Panc1 (cell line): ENCODE measurements around the gene PRRX2. TPM values are rescaled to one million over a fixed set of nuclear protein-coding genes. Genes with fewer than 3 reads are reported as not detected.

ENCODE experiments used
- ATAC-seq: fragments of 200-7000 bp; cut with Tn5 transposase; 2 replicates; pipeline ENCODE4 v1.9.1; 2020; ENCODE audit warnings: mild to moderate bottlenecking, moderate library complexity
- BruUV-seq: library from RNA; stranded (reverse); fragments of 400-500 nt; replicated peaks from 2 replicates; lab custom pipeline; 2021; lab: Mats Ljungman, UMichigan
- CTCF ChIA-PET: fragments of 300-600 bp; sonication (Branson Sonifier 250); formaldehyde crosslinking; loops from one replicate; lab custom pipeline; 2022; ENCODE audit warnings: antibody characterized with exemption; lab: Charles Lee
- POLR2A ChIA-PET: fragments of 300-600 bp; sonication (Branson Sonifier 250); formaldehyde crosslinking; loops from one replicate; lab custom pipeline; 2022; ENCODE audit warnings: antibody characterized with exemption; lab: Charles Lee
- DNase-seq: peaks from one replicate; pipeline ENCODE4 v3.0.0-alpha.2; 2010; ENCODE audit warnings: low read depth, low spot score
- H3K27ac ChIP-seq: 2 replicates; pipeline ENCODE4 v1.5.1; 2011; ENCODE audit warnings: mild to moderate bottlenecking, low read length, inconsistent platforms
- H3K27me3 ChIP-seq: fragments of 200-500 bp; sonication (Bioruptor generic); 2 replicates; pipeline ENCODE4 v1.6.0; 2014; ENCODE audit warnings: low read length, inconsistent platforms; ENCODE audit not compliant: control insufficient read depth, insufficient read depth
- H3K36me3 ChIP-seq: fragments of 200-500 bp; sonication (Bioruptor generic); 2 replicates; pipeline ENCODE4 v1.5.1; 2014; ENCODE audit warnings: inconsistent platforms, mild to moderate bottlenecking, low read length, moderate library complexity; ENCODE audit not compliant: control insufficient read depth, insufficient read depth
- H3K4me1 ChIP-seq: 2 replicates; pipeline ENCODE4 v1.5.1; 2011; ENCODE audit warnings: inconsistent platforms, mild to moderate bottlenecking, low read length, moderate library complexity; ENCODE audit not compliant: control insufficient read depth, insufficient read depth
- H3K4me3 ChIP-seq, 2 experiments: 2 replicates each; pipeline ENCODE4 v1.5.1; 2011 to 2012; ENCODE audit warnings: low read depth in 2 of 2, low read length in 2 of 2, mild to moderate bottlenecking in 2 of 2, inconsistent platforms in 1 of 2, moderate library complexity in 1 of 2
- H3K9me3 ChIP-seq: fragments of 200-500 bp; sonication (Bioruptor generic); 2 replicates; pipeline ENCODE4 v1.5.1; 2014; ENCODE audit warnings: low read depth, mild to moderate bottlenecking, inconsistent platforms, low read length, moderate library complexity; ENCODE audit not compliant: control insufficient read depth, insufficient read depth
- POLR2AphosphoS5 ChIP-seq: IDR thresholded peaks from 2 replicates; pipeline ENCODE4 v1.6.1; 2012; ENCODE audit warnings: mild to moderate bottlenecking, low read depth, low read length, moderate library complexity
- SIN3A ChIP-seq: IDR thresholded peaks from 2 replicates; pipeline ENCODE4 v1.6.1; 2012; ENCODE audit warnings: low read depth, mild to moderate bottlenecking, low read length, moderate library complexity, borderline replicate concordance; ENCODE audit not compliant: insufficient read depth
- TCF7L2 ChIP-seq: IDR thresholded peaks from 2 replicates; pipeline ENCODE4 v1.6.1; 2011; ENCODE audit warnings: mild to moderate bottlenecking, low read depth, low read length, inconsistent platforms
- in situ Hi-C: cut with HindIII; loops from 2 replicates; pipeline ENCODE4 v1.10.0; 2016; ENCODE audit warnings: low sequenced_read_pairs, low pct_unique_long_range_greater_than_20kb
- intact Hi-C: fragments of 100-400 bp; cut with micrococcal nuclease; formaldehyde crosslinking; loops from one replicate; pipeline ENCODE4 v1.10.0; 2022; ENCODE audit not compliant: unreplicated experiment
- total RNA-seq: library from RNA; stranded (reverse); gene quantifications from one replicate; pipeline ENCODE4 v1.2.1, GENCODE V29; 2021; ENCODE audit not compliant: unreplicated experiment
- TF ChIP-seq, protein P1 (sequence below), 2 experiments: IDR thresholded peaks; 2 replicates each; pipeline ENCODE4 v1.6.1; 2011 to 2012; ENCODE audit warnings: low read depth in 2 of 2, control low read depth in 1 of 2, low read length in 1 of 2, mild to moderate bottlenecking in 1 of 2, moderate library complexity in 1 of 2; ENCODE audit not compliant: insufficient read depth in 1 of 2
- TF ChIP-seq, protein P2 (sequence below): fragments of 450-650 bp; IDR thresholded peaks from 2 replicates; pipeline ENCODE4 v1.5.1; 2017; ENCODE audit warnings: mild to moderate bottlenecking

PRRX2 gene
- total RNA-seq, 1 experiment from 2014 or later, result 6.3 TPM

DNA sequence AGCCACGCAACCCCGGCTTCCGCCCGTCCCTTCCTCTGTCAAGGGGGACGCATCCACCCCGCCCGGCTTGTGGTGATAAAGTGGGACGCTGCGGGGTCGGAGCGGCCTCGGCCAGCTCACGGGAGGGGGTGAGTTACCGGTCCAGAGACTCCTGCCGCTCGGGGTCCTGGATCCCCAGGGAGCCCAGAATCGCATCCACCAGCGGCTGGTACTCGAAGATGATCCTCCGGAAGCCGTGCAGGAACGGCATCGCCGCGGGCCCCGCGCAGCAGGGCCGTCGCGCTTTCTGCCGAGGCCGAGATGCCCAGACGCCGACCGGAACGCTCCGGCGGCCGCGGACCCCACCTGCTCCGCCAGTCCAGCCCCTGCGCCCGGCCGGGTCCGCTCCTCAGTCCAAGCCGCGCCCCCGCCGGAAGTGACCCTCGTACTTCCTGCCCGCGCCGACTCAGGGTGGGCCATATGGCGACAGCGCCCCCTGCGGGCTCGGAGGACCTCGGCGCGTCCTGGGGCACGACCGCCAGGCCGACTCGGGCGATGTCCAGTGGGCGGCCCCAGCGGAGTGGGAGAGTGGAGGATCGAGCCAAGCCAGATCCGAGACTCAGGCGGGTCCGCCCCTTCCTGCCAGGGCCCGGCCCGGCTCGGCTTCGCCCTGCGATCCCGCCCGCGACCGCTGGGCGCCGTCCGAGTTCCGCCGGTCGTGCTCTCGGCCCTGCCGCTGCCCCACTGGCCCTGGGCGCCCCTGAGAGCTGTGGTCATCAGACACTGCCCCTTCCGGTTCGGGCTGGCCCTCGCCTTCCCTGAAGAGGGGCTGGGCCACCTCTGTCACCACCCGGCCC, 23.5 kb upstream of the PRRX2 start, which contains the start of gene ASB6:
Gene ASB6, minus strand, starts transcription at position 402 of the 836 bp plus-strand sequence. Its CDS starts 152 bp downstream, at position 250.
- ChIA-PET POLR2A (no interaction called here), CTCF (interaction anchor here (0.6 to 1.5 kb wide), 2 partner anchors 96 to 152 kb away, joined by 4 to 5 read pairs; no protein-coding TSS in a partner anchor)
- in situ Hi-C loops, result no loop called here
- H3K27ac ChIP-seq, result peak within 1 kb of the TSS; percentile 70
- no peaks in the 10 kb centered on the region for H3K27me3 ChIP-seq
- H3K36me3 ChIP-seq, result no peaks in the 10 kb centered on the region; the same call in 1 of the 2 replicates
- ATAC-seq (peak; percentile 94), DNase-seq (peak; percentile 58)
- peak within 1 kb of the TSS; percentile 80 to 84 for H3K4me3 ChIP-seq
- intact Hi-C loops, result loop anchor here (5.0 kb wide), 2 partner anchors 75 to 140 kb away; no protein-coding TSS in a partner anchor
- TF ChIP-seq TCF7L2 (no peak), POLR2AphosphoS5 (peak; percentile 49; the same call in 1 of the 2 replicates), SIN3A (peak; percentile 75)
- TF ChIP-seq, protein P1, sequence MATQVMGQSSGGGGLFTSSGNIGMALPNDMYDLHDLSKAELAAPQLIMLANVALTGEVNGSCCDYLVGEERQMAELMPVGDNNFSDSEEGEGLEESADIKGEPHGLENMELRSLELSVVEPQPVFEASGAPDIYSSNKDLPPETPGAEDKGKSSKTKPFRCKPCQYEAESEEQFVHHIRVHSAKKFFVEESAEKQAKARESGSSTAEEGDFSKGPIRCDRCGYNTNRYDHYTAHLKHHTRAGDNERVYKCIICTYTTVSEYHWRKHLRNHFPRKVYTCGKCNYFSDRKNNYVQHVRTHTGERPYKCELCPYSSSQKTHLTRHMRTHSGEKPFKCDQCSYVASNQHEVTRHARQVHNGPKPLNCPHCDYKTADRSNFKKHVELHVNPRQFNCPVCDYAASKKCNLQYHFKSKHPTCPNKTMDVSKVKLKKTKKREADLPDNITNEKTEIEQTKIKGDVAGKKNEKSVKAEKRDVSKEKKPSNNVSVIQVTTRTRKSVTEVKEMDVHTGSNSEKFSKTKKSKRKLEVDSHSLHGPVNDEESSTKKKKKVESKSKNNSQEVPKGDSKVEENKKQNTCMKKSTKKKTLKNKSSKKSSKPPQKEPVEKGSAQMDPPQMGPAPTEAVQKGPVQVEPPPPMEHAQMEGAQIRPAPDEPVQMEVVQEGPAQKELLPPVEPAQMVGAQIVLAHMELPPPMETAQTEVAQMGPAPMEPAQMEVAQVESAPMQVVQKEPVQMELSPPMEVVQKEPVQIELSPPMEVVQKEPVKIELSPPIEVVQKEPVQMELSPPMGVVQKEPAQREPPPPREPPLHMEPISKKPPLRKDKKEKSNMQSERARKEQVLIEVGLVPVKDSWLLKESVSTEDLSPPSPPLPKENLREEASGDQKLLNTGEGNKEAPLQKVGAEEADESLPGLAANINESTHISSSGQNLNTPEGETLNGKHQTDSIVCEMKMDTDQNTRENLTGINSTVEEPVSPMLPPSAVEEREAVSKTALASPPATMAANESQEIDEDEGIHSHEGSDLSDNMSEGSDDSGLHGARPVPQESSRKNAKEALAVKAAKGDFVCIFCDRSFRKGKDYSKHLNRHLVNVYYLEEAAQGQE (IDR thresholded peaks at IDR 0.05; ENCODE audit: insufficient read depth in 1 of 2, low read depth in 2 of 2, low read length in 1 of 2), result no peak; a peak in 1 of 4 replicates
- TF ChIP-seq, protein P2, sequence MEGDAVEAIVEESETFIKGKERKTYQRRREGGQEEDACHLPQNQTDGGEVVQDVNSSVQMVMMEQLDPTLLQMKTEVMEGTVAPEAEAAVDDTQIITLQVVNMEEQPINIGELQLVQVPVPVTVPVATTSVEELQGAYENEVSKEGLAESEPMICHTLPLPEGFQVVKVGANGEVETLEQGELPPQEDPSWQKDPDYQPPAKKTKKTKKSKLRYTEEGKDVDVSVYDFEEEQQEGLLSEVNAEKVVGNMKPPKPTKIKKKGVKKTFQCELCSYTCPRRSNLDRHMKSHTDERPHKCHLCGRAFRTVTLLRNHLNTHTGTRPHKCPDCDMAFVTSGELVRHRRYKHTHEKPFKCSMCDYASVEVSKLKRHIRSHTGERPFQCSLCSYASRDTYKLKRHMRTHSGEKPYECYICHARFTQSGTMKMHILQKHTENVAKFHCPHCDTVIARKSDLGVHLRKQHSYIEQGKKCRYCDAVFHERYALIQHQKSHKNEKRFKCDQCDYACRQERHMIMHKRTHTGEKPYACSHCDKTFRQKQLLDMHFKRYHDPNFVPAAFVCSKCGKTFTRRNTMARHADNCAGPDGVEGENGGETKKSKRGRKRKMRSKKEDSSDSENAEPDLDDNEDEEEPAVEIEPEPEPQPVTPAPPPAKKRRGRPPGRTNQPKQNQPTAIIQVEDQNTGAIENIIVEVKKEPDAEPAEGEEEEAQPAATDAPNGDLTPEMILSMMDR, result peak; percentile 98
- BruUV-seq, result no TSS peak
- H3K9me3 ChIP-seq, result no peaks in the 10 kb centered on the region
- no peaks in the 10 kb centered on the region for H3K4me1 ChIP-seq

DNA sequence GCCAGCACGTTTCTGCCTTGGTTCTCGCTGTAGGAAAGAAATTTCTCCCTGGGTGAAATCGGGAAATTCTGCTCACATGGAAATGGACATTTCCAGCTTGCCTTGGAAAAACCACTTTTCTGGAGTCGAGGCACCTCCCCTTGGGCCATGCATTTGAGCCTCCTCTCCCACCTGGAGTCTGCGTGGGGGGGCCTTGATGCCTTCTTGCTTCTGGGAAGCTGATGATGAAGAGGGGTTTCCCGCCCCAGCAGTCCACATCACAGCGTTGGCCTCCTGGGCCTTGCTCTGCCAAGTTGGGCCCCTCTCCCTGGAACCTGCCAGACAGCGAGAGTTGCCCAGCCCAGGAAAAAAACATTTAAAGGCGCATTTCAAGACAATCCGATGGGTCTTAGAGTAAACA, 21.7 kb upstream of the PRRX2 start:
- no peak for TF ChIP-seq POLR2AphosphoS5
- TF ChIP-seq, protein P2, result no peak
- TF ChIP-seq, protein P1 (IDR thresholded peaks at IDR 0.05; ENCODE audit: insufficient read depth in 1 of 2, low read depth in 2 of 2, low read length in 1 of 2), result no peak
- TF ChIP-seq TCF7L2, result no peak
- no peak for TF ChIP-seq SIN3A
- no peaks in the 10 kb centered on the region for H3K9me3 ChIP-seq
- intact Hi-C loops (loop anchor here (5.0 kb wide), 2 partner anchors 74 to 139 kb away; no protein-coding TSS in a partner anchor), in situ Hi-C loops (no loop called here)
- DNase-seq, result no peak
- POLR2A ChIA-PET, result no interaction called here
- CTCF ChIA-PET, result interaction anchor here (0.7 to 1.5 kb wide), 3 partner anchors 13 to 147 kb away, joined by 3 to 8 read pairs (median 4); no protein-coding TSS in a partner anchor
- ATAC-seq, result no peak
- H3K4me3 ChIP-seq, result no peak overlapping the region
- no peaks in the 10 kb centered on the region for H3K4me1 ChIP-seq
- no TSS peak for BruUV-seq
- no peak overlapping the region for H3K27ac ChIP-seq
- no peaks in the 10 kb centered on the region for H3K27me3 ChIP-seq
- H3K36me3 ChIP-seq, result no peaks in the 10 kb centered on the region; the same call in 1 of the 2 replicates
